CD4-positive, alpha-beta T cell treated with Interleukin-6 for 4 hours (primary cell): Measurements from ENCODE around the gene USP21.
A peak's percentile ranks its signal among the peaks of the same experiment; 100 is the strongest.

Experiments
- DNase-seq: peaks from one replicate; pipeline ENCODE4 v3.0.0-alpha.2; 2020; ENCODE audit warnings: mixed read lengths

USP21 gene

GRCh38 chr1:161172776-161173376 lies 13.6 kb downstream of the USP21 start:
- no peak for DNase-seq

DNA sequence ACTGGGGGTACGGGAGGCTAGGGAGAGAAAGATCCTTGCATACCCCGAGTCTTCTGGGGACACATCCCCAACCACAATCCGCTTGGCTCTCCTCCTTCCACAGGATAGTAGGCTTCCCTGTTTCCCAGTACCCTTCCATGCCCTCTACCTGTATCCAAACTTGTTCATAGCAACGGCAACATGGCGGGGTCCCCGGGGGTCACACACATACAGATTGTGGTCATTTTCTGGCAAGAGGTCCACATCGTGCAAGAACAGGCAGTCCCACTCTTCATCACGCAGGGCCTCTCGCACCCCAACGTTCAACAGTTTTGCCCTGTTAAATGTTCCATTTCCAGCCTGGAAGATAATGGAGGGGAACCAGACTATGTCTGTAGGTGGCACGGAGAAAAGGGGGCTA lies 14.4 kb downstream of the USP21 start:
- DNase-seq = no peak

- DNase-seq = no peak
These were observed 15.6 kb downstream of the USP21 start for GRCh38 chr1:161174911-161175310.

GRCh38 chr1:161175771-161176453 lies 16.6 kb downstream of the USP21 start:
- no peak for DNase-seq

GRCh38 chr1:161176468-161177111 lies 17.3 kb downstream of the USP21 start:
- DNase-seq = no peak

DNA sequence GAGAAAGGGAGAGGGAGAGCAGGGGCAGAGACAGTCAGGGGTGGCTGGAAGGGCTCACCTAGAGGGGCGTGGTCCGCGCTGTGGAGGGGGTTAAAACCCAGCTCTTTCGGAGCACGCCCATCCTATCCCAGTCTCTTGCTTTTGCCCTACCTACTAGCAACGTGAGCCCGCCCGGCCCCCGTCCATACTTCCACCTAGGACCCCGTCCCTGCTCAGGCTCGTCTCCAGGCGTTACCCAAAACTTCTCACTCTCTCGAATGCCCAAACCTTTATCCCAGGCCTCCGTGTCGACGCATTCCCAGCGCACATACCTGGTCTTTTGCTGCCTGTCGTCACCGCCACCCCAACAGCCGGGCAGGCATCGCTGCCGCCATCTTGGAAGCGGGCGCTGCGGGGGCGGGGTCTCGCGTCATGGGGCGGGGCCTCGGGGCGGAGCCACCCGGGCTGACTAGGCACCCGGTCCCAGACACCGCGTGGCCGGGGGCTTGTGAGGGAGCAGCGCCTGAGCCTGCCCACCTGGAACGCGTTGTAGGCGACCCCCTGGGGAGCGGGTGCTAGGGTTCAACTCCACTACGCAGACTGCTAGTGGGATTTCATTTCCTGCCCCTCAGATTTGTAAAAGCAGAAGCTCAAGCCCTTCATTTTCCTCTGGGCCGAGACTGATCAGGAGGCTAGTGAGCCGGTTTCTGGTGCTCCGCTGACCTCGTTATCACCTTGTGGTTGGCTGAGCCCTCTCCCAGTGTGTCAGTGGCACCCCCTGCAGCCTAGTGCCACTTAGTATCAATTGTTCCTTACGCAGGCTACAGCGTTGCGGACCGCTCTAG lies 18.0 kb downstream of the USP21 start, which contains the start of gene B4GALT3:
B4GALT3 (minus strand) TSS at position 396 of the 824 bp plus-strand sequence. CDS start 1,447 bp downstream, outside the sequence.
- DNase-seq = peak; percentile 94

DNA sequence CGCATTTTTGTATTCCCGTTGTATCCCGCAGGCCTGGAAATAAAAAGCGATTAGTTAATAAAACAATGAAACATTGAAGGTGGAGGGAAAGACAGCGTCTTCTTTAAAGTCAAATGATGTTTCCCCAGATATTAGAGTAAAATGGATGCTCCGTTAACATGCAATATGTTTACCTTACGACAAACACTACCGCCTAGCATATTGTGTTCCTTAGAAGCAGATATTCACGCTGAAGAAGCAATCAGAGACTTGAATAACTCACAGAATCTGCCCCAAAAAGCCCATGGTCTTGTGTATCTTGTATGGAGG lies 18.6 kb downstream of the USP21 start:
- DNase-seq = no peak

- DNase-seq = no peak
These were observed 20.4 kb downstream of the USP21 start for GRCh38 chr1:161179698-161180097.

DNA sequence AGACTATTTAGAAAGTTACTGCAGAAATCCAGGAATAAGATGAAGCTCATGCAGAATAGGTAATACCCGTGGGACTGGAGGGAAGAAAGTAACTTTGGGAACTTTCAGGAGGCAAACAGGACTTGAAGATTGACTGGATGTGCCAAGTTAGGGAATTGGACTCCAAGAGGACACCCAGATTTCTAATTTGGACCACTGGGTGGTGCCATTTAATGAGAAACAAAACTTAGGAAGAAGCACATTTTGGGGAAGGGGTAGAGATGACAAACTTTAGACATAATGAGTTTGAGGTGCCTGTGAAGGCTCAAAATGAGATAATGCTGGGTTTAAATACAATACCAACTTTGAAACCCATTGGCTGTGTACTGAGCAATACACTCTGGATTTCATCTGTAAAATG lies 21.3 kb downstream of the USP21 start:
- DNase-seq = peak; percentile 41

DNA sequence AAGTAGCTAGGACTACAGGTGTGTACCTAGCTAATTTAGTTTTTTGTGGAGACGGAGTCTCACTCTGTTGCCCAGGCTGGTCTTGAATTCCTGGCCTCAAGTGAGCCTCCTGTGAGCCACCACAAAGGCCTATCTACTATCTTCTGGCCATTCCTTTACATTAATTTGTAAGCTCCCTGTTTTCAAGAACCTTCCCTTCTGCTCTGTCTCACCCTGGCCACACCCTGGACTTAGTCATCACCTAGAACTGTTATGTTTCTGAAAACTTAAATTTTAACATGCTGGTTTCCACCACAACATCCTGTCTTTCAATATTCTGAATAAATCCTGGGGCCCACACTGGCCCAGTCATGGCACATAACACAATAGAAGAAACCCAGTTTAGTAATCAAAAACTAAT lies 22.9 kb downstream of the USP21 start:
- DNase-seq = peak; percentile 78

DNA sequence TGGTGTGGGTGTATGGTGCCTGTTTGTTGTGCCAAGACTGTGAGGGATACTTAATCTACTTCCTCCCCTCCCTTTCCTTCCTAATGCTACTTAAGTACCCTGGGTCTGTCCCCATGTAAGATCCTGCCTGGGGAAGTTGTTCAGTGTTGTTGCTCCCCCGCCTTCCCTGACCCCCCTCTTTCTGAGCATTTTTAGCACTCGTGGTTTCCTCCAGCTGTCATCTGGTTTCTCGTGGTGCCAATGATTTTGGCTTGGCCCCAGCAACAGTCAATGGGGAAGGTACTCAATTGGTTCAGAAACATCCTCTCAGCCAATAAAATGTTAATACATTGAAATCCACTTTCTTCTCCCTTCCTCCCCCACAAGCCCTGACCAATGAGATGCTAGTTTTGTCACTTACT lies 26.0 kb downstream of the USP21 start:
- peak; percentile 86 for DNase-seq

DNA sequence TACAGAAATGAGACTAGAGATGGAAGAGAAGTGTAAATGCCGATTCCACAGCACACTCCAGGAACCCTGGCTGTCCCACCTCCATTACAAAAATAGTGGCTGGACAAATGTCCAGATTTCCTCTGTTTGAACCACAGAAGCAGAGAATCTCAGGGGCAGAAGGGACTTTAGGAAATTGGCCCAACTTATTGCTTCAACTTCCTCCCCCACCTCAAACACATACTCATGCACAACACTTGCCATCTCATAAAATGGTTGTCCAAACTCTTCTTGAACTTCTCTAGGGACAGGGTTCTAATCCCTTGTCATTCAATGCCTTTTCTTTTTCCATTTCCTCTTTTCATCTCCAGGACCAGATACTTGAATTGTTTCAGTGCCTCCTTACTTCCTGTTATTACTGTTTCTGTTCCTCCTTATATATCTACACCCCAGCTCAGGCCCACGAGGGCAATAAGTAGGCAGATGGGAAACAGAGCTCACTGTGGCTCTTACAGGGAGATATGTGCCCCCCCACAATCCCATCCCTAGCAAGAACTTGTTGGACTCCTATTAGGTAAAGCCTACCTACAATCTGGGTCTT lies 26.5 kb downstream of the USP21 start:
- peak; percentile 29 for DNase-seq

DNA sequence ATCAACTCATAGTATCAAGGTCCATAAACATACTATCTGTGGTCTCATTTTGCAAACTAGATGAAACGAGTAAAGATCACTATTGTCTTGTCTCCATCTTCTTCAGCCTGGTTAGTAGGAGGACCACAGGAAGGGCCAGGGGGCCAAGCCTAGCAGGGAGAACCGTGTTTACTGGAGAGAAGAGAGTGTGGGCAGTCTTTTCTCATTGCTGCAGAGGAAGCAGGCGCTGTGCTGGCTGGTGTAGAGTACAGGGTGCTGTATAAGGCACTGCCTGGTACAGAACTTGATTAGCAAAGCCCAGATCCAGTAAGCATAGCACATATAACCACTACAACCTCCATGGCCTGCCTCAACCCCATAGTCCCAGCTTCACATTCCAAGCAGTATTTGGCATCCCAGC lies 28.0 kb downstream of the USP21 start:
- peak; percentile 31 for DNase-seq

- no peak for DNase-seq
These were observed 29.1 kb downstream of the USP21 start for GRCh38 chr1:161188381-161188780.

- no peak for DNase-seq
These were observed 29.7 kb downstream of the USP21 start for GRCh38 chr1:161189036-161189435.

DNA sequence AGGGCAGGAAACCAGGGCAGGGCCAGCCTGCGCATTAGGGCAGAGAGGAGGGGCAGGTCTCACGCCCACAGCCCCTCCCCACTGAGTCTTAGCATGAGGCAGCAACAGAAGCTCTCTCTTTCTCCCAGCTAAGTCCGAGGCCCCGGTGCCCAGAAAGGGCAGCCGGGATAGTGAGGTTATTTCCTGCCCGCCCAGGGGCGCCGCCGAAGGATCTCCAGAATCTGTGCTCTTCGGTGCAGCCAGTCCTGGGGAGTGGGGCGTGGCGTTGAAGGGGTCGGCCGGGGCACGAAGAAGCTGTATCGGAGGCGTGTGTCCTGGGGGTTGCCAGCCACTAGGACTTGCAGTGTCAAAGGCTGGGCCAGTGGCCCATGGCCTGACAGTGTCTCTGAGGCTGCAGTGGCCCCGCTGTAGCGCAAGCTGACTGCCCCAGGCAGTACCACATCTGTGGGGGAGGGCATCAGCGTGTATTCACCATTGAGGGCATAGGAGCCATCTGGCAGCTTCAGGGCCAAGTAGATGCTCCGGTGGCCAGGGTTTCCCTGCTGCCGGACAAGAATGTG lies 31.7 kb downstream of the USP21 start:
- DNase-seq = no peak

- no peak for DNase-seq
These were observed 32.7 kb downstream of the USP21 start for GRCh38 chr1:161191971-161192370.

DNA sequence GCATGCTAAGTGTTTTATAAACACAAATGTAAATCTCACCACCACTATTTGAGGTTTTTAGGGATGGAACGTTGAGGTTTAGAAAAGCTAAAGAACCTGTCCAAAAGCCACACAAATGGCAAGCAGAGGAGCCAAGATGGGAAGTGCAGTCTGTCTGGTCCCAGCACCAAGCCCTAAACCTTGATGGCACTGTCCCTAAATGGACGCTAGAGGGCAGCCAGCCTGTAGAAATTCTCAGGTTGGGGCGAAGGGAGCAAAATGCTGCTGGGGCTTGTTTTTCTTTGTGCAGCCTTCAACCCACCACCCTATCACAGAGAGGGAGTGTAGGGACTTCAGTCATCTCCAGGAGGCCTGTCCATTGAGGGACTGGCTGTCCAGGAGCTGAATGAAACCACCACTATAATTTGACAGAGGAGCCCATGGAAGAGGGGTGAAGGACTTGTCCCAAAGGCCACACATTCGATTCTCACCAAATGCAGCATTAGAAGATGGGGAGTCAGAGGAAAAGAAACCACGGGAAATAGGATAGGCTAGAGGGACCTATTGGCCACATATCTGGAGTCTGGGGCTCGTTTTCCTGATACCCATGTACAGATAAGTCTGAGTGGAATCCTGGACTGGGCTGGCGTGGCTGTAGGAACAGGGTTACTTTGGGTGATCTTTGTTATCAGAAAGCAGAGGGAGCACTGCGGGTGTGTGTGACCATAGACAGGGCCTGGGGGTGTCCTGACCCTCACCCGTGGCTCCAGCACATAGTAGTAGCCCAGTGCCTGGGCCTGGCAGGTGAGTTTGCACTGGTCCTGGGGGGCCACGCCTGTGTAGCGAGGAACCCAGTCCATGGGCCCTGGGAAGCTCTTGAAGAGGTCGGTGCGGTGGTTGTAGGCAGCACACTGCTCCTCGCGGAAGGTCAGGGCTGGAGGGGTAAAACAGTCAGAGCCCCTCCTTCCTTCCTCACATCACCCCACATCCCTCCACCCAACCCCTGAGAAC lies 33.5 kb downstream of the USP21 start:
- peak; percentile 78 for DNase-seq

DNA sequence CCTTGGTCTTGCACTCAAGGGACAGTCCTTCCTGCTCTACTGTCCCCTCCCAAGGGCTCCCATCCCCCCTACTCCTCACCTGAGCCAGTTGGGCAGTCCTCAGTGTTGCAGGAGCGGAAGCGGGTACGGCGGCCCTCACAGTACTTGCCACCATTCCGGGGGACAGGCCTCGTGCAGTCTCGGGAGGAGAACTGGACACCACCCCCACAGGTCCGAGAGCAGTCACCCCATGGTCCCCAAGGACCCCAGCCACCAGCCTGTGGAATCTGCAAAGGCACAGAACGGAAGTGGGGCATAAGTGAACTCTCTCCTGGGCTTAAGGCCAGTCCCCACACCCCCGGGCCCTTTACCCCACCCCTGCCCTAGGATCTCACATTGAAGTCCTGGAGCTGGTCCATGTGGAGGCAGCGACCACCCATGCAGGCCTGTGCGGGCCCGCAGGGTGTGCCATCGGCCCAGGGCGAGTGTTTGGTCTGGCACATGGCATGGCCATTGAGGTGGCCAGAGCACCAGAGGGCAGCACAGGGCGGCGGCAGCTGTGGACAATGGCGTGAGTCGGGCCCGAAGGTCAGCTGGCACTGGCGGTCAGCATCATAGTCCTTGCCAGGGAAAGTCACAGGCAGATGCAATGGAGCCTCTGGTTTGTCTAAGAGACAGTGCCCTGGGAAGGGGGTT lies 34.4 kb downstream of the USP21 start:
- no peak for DNase-seq

DNA sequence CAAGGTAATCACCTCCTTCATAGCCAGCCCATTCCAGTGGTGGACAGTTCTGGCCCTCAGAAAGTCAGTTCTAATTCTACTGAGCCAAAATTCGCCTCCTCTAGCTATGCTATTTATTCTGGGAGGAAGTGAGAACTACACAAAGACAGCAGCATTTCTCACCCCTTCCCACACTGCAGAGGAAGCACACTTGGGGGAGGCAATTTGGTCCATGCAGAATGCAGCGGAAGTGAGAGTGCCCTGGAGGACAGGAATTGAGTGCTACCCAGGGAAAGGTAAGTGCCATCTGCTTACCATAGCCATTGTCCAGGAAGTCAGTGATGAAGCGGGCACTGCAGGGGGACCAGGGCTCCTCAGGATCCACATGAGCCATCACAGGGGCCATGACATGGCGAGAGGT lies 35.9 kb downstream of the USP21 start:
- no peak for DNase-seq

- DNase-seq = no peak
These were observed 36.8 kb downstream of the USP21 start for GRCh38 chr1:161196111-161196510.
